Fibroblast of gingiva (primary cell): ENCODE results near the gene CXCL12.

Experiments used
- DNase-seq: peaks from one replicate; pipeline ENCODE4 v3.0.0-alpha.2; 2011; ENCODE audit warnings: low read depth

The CXCL12 gene

GRCh38 chr10:44362866-44363711 lies 21.8 kb downstream of the CXCL12 start:
- DNase-seq, result no peak

- DNase-seq, result no peak
Observed at GRCh38 chr10:44361109-44361508, 23.8 kb downstream of the CXCL12 start.

- DNase-seq, result no peak
Observed at GRCh38 chr10:44358080-44358771, 26.7 kb downstream of the CXCL12 start.

GRCh38 chr10:44357023-44357540 lies 27.8 kb downstream of the CXCL12 start:
- no peak for DNase-seq

GRCh38 chr10:44356139-44357022 lies 28.5 kb downstream of the CXCL12 start:
- no peak for DNase-seq

- no peak for DNase-seq
Observed at GRCh38 chr10:44355630-44356029, 29.3 kb downstream of the CXCL12 start.

GRCh38 chr10:44354771-44355170 lies 30.1 kb downstream of the CXCL12 start:
- DNase-seq, result no peak

- DNase-seq, result no peak
Observed at GRCh38 chr10:44353721-44354120, 31.2 kb downstream of the CXCL12 start.

- DNase-seq, result no peak
Observed at GRCh38 chr10:44353128-44353390, 31.8 kb downstream of the CXCL12 start.

- DNase-seq, result peak; percentile 22
Observed at GRCh38 chr10:44352316-44353127, 32.4 kb downstream of the CXCL12 start.

- no peak for DNase-seq
Observed at GRCh38 chr10:44348496-44348895, 36.4 kb downstream of the CXCL12 start.

GRCh38 chr10:44347609-44348400 lies 37.1 kb downstream of the CXCL12 start:
- no peak for DNase-seq

- DNase-seq, result no peak
Observed at GRCh38 chr10:44344727-44345126, 40.2 kb downstream of the CXCL12 start.

GRCh38 chr10:44343843-44344242 lies 41.1 kb downstream of the CXCL12 start:
- DNase-seq, result no peak

- no peak for DNase-seq
Observed at GRCh38 chr10:44341886-44342285, 43.0 kb downstream of the CXCL12 start.

- DNase-seq, result no peak
Observed at GRCh38 chr10:44340557-44340956, 44.3 kb downstream of the CXCL12 start.

GRCh38 chr10:44339218-44339617 lies 45.7 kb downstream of the CXCL12 start:
- peak; percentile 78 for DNase-seq

GRCh38 chr10:44337081-44337480 lies 47.8 kb downstream of the CXCL12 start:
- no peak for DNase-seq

GRCh38 chr10:44335330-44336021 lies 49.4 kb downstream of the CXCL12 start:
- DNase-seq, result no peak

- peak; percentile 80 for DNase-seq
Observed at GRCh38 chr10:44334621-44335184, 50.2 kb downstream of the CXCL12 start.
